Measurements from ENCODE around the gene PCDH10. TPM values are rescaled to one million over a fixed set of nuclear protein-coding genes. Genes with fewer than 3 reads are reported as not detected.
"Not testable (repeated sequence)": the region's sequence is repeated elsewhere in the genome, so short reads cannot be mapped to it uniquely, and the experiment has no call there.

The PCDH10 gene
- total RNA-seq, 3 donors from 2014 or later (not counting 1 experiment from before 2014, with no cell fraction given) = not detected

DNA sequence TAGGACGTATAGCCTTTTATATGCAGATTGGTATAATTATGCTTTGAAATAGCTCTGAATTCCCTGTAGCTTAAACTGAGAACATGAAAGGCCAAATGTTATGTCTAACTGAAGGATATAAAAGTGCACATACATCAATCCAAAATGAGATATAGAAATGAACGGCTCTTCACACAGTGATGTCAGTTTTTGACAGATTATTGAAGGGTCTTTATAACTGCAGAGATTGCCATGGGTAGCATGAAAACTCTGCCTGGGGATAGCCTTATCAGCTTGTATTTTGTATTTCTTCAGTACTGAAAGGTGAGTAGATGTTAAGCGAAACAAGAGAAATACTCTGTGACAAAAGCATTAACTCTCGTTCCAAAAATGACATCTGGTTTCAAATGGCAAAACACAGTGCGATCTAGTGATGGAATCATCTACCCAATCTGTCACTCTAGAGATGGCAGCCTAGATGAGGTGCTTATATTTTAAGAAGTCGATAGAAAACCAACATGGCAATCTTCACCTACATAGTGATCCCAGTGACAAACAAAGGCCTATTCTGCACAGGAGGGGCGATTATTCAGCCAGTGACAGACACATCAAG is 59.7 kb downstream of the PCDH10 start:
- Mint-ChIP-seq H3K4me3 (no peak overlapping the region), H3K36me3 (peaks cover 12% of the 10 kb centered on the region), H3K27ac (no peak overlapping the region), H3K9me3 (peaks cover 2 to 14% of the 10 kb centered on the region in 2 donors), H3K27me3 (ENCODE audit: low read depth in 2 of 2) (no peaks in the 10 kb centered on the region), H3K4me1 (no peaks in the 10 kb centered on the region)
- Histone ChIP-seq H3K9me3 (ENCODE audit: control insufficient read depth, insufficient read depth, low read length) (peaks cover 3% of the 10 kb centered on the region), H3K36me3 (ENCODE audit: control insufficient read depth, insufficient read depth, low read length) (no peaks in the 10 kb centered on the region), H3K27ac (ENCODE audit: low read length) (no peak overlapping the region), H3K4me3 (ENCODE audit: low read length) (no peak overlapping the region), H3K27me3 (ENCODE audit: control insufficient read depth, insufficient read depth, low read length) (no peaks in the 10 kb centered on the region), H3K4me1 (ENCODE audit: control insufficient read depth, insufficient read depth, low read length) (no peaks in the 10 kb centered on the region)
- TF ChIP-seq, protein P1, sequence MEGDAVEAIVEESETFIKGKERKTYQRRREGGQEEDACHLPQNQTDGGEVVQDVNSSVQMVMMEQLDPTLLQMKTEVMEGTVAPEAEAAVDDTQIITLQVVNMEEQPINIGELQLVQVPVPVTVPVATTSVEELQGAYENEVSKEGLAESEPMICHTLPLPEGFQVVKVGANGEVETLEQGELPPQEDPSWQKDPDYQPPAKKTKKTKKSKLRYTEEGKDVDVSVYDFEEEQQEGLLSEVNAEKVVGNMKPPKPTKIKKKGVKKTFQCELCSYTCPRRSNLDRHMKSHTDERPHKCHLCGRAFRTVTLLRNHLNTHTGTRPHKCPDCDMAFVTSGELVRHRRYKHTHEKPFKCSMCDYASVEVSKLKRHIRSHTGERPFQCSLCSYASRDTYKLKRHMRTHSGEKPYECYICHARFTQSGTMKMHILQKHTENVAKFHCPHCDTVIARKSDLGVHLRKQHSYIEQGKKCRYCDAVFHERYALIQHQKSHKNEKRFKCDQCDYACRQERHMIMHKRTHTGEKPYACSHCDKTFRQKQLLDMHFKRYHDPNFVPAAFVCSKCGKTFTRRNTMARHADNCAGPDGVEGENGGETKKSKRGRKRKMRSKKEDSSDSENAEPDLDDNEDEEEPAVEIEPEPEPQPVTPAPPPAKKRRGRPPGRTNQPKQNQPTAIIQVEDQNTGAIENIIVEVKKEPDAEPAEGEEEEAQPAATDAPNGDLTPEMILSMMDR (IDR thresholded peaks at IDR 0.05) = no peak
- DNase-seq = no peak
- ATAC-seq = no peak
- intact Hi-C loops (cut with micrococcal nuclease) = no loop called here
- 90% methylated on average over 6 of the region's 7 CpGs for WGBS (ENCODE audit: insufficient coverage)

DNA sequence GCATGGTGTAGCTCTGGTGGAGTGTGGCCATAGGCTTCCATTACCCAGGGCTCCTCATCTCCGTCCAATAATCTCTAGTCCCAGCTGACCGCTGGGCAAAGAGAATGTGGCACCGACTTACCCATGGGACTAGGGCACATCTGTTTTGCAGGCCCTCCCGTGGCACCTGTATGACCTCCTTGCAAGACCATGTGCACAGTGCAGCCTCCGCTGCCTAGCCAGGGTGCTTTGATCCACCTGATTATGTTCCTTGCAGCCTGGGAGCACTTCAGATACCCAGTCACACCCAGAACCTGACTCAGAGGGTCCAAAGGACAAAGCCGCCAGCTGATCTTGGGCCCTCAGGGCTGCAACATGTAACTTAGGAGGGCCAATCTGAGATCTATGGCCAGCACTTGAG is 84.8 kb downstream of the PCDH10 start:
- no peak overlapping the region for H3K27ac Mint-ChIP-seq

DNA sequence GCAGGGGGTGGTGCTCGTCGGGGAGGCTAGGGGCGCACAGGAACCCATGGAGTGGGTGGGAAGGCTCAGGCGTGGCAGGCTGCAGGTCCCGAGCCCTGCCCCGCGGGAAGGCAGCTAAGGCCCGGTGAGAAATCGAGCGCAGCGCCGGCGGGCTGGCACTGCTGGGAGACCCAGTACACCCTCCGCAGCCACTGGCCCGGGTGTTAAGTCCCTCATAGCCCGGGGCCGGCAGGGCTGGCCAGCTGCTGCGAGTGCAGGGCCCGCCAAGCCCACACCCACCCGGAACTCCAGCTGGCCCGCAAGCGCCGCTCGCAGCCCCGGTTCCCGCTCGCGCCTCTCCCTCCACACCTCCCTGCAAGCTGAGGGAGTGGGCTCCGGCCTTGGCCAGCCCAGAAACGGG is 91.4 kb downstream of the PCDH10 start:
- H3K4me1 Mint-ChIP-seq; H3K27ac Mint-ChIP-seq; H3K27me3 Mint-ChIP-seq (ENCODE audit: low read depth in 2 of 2); DNase-seq; intact Hi-C loops (cut with micrococcal nuclease); H3K4me1 ChIP-seq (ENCODE audit: control insufficient read depth, insufficient read depth, low read length); H3K4me3 Mint-ChIP-seq; H3K4me3 ChIP-seq (ENCODE audit: low read length); H3K9me3 ChIP-seq (ENCODE audit: control insufficient read depth, insufficient read depth, low read length); H3K36me3 Mint-ChIP-seq; ATAC-seq; H3K36me3 ChIP-seq (ENCODE audit: control insufficient read depth, insufficient read depth, low read length); H3K27ac ChIP-seq (ENCODE audit: low read length); H3K27me3 ChIP-seq (ENCODE audit: control insufficient read depth, insufficient read depth, low read length): not testable (repeated sequence)
- 88% methylated on average over 30 of the region's 30 CpGs for WGBS (ENCODE audit: insufficient coverage)
- peaks cover 10 to 18% of the 10 kb centered on the region in 2 donors for H3K9me3 Mint-ChIP-seq

More for the DNA sequence above, 84.8 kb downstream of the PCDH10 start:
- Histone ChIP-seq H3K9me3 (ENCODE audit: control insufficient read depth, insufficient read depth, low read length) (peaks cover 12% of the 10 kb centered on the region), H3K36me3 (ENCODE audit: control insufficient read depth, insufficient read depth, low read length) (no peaks in the 10 kb centered on the region), H3K27ac (ENCODE audit: low read length) (no peak overlapping the region), H3K4me3 (ENCODE audit: low read length) (no peak overlapping the region), H3K27me3 (ENCODE audit: control insufficient read depth, insufficient read depth, low read length) (no peaks in the 10 kb centered on the region), H3K4me1 (ENCODE audit: control insufficient read depth, insufficient read depth, low read length) (no peaks in the 10 kb centered on the region)
- intact Hi-C loops (cut with micrococcal nuclease) = no loop called here
- H3K9me3 Mint-ChIP-seq = peaks cover 14 to 20% of the 10 kb centered on the region in 2 donors
- H3K4me3 Mint-ChIP-seq = no peak overlapping the region
- no peaks in the 10 kb centered on the region for H3K36me3 Mint-ChIP-seq
- TF ChIP-seq, protein P1 (IDR thresholded peaks at IDR 0.05) = no peak
- DNase-seq (no peak), ATAC-seq (no peak)
- H3K27me3 Mint-ChIP-seq (ENCODE audit: low read depth in 2 of 2) = no peaks in the 10 kb centered on the region
- H3K4me1 Mint-ChIP-seq = no peaks in the 10 kb centered on the region
- 91% methylated on average over 6 of the region's 6 CpGs for WGBS (ENCODE audit: insufficient coverage)
